ENCODE results near the gene EXOC3L1.
A peak's percentile ranks its signal among the peaks of the same experiment; 100 is the strongest.

The EXOC3L1 gene

DNA sequence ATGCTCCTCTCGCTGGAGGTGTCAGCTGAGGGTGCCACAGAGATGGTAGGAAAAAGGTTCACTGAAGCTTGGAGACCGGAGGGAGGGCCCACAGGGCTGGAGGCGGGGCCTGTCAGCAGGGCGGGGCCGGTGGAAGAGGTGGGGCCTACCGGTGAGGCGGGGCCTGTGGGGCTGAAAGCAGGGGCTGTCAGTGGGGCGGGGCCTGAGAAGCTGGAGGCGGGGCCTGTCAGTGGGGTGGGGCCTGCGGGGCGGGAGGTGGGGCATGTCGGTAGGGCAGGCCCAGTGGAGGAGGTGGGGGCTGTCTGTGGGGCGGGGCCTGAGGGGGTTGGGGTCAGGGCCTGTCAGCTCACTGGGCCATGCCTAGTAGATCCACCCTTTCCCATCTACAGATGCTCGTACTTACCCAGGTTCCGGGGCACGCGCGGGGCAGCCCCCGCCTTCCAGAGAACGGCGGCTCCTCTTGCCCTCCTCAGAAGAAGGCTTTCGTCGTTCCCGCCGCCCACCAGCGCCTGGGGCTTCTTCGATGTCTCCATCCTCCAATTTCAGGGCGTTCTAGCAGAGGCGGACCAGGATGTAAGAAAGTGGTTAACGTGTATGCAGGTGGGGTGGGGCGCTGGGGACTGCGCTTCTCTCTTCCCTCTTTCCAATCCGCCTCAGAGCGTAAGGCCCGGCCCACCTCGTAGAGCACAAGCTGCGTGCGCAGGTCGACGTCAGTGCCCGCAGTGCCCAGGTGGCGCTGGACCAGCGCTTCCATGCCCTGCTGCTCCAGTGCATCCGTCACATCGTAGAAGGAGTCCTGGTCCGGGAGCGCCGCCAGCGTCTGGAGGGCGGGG is 46.8 kb upstream of the EXOC3L1 start:
- Histone ChIP-seq H3K23ac (ENCODE audit: low read depth, low read length, poor library complexity) (peak overlapping the region; percentile 80), H3K36me3 (replicated peaks in 1 of 2; ENCODE audit: control insufficient read depth in 2 of 2, insufficient read depth in 2 of 2, low read length in 2 of 2) (peaks cover 15 to 67% of the 10 kb centered on the region in 2 donors)

DNA sequence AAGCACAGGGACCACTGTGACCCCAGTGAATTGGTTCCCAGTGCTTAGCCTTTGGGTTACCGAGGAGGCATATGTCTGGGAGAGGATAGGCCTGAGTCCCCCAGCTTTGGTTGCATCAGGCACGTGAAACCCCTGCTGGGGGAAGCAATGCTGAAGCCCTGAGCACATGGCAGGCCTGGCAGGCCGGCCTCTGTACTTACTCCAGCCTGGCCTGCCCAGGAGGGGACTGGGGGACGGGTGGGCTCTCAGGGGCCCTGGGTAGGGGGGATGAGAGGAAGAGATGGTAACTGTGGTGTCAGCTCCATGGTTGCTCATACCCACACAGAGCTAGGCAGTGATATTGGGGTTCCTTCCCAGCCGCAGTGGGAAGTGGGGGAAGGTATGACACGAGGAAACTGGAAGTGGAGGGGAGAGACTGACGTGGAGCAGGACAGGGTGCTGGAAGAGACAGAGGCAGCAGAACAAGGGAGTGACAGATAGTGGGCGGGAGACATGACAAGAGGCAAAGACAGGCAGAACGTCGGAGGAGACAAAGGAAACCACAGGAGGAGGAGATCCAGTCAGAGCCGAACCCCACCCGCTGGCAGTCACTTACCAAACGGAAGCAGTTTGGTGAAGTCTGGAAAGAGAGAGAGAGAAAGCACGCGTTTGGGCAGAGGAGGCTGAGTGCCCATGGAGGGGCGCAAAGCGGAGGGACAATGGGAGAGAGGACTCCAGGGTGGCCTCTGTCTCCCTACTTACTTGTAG is 46.1 kb upstream of the EXOC3L1 start:
- Histone ChIP-seq H3K23ac (ENCODE audit: low read depth, low read length, poor library complexity) (no peak overlapping the region), H2BK15ac (ENCODE audit: low read length) (no peak overlapping the region), H2AK5ac (ENCODE audit: low read depth, low read length) (no peak overlapping the region), H3K4me2 (ENCODE audit: insufficient read depth, low read length, poor library complexity, severe bottlenecking) (no peak overlapping the region), H3K9me3 (replicated peaks in 1 of 2; ENCODE audit: control insufficient read depth in 2 of 2, insufficient read depth in 1 of 2, low read depth in 1 of 2, low read length in 2 of 2) (no peaks in the 10 kb centered on the region), H3K4me3 (ENCODE audit: low read length in 2 of 2) (peak overlapping the region in 1 of 2 donors; percentile 16), H3K27me3 (ENCODE audit: control insufficient read depth in 3 of 3, insufficient read depth in 3 of 3, low read depth in 1 of 3, low read length in 3 of 3) (no peaks in the 10 kb centered on the region), H4K91ac (ENCODE audit: low read depth, low read length, poor library complexity) (no peak overlapping the region), H4K8ac (ENCODE audit: low read depth, low read length) (no peak overlapping the region), H2BK12ac (ENCODE audit: low read length) (no peak overlapping the region), H3K9ac (ENCODE audit: low read depth, low read length, poor library complexity) (no peak overlapping the region), H2AFZ (ENCODE audit: low read length) (no peak overlapping the region), H2BK5ac (ENCODE audit: low read length) (no peak overlapping the region), H3K18ac (ENCODE audit: low read length) (no peak overlapping the region), H3K4me1 (ENCODE audit: control insufficient read depth in 2 of 2, insufficient read depth in 1 of 2, low read depth in 1 of 2, low read length in 2 of 2) (peaks cover under 1 to 6% of the 10 kb centered on the region in 2 donors), H3K27ac (replicated peaks; ENCODE audit: low read length) (no peak overlapping the region), H3K36me3 (replicated peaks in 1 of 2; ENCODE audit: control insufficient read depth in 2 of 2, insufficient read depth in 2 of 2, low read length in 2 of 2) (peaks cover 22 to 75% of the 10 kb centered on the region in 2 donors), H2BK120ac (ENCODE audit: low read depth, low read length) (no peak overlapping the region), H3K4ac (ENCODE audit: low read length) (no peak overlapping the region), H3K79me1 (ENCODE audit: low read depth, low read length) (no peaks in the 10 kb centered on the region), H3K14ac (ENCODE audit: low read length) (no peak overlapping the region)
- no CpG with 5 or more reads among the region's 17 CpGs for WGBS, 2 donors (ENCODE audit: extremely low coverage in 2 of 2, insufficient read length in 2 of 2, insufficient replicate concordance in 1 of 2)
- DNase-seq (ENCODE audit: low spot score): no peak

More for the DNA sequence above, 46.8 kb upstream of the EXOC3L1 start:
- Histone ChIP-seq H2BK12ac (ENCODE audit: low read length) (no peak overlapping the region), H3K18ac (ENCODE audit: low read length) (no peak overlapping the region), H2BK15ac (ENCODE audit: low read length) (peak overlapping the region; percentile 39), H3K4me3 (ENCODE audit: low read length in 2 of 2) (peak overlapping the region in 1 of 2 donors; percentile 56), H3K9ac (ENCODE audit: low read depth, low read length, poor library complexity) (peak overlapping the region; percentile 74), H4K8ac (ENCODE audit: low read depth, low read length) (peak overlapping the region; percentile 48), H4K91ac (ENCODE audit: low read depth, low read length, poor library complexity) (no peak overlapping the region), H2BK120ac (ENCODE audit: low read depth, low read length) (no peak overlapping the region), H2BK5ac (ENCODE audit: low read length) (peak overlapping the region; percentile 57), H3K4me1 (ENCODE audit: control insufficient read depth in 2 of 2, insufficient read depth in 1 of 2, low read depth in 1 of 2, low read length in 2 of 2) (peaks cover 4 to 9% of the 10 kb centered on the region in 2 donors), H3K14ac (ENCODE audit: low read length) (peak overlapping the region; percentile 43), H3K27ac (replicated peaks; ENCODE audit: low read length) (no peak overlapping the region), H3K79me1 (ENCODE audit: low read depth, low read length) (no peaks in the 10 kb centered on the region), H3K27me3 (ENCODE audit: control insufficient read depth in 3 of 3, insufficient read depth in 3 of 3, low read depth in 1 of 3, low read length in 3 of 3) (no peaks in the 10 kb centered on the region), H3K4ac (ENCODE audit: low read length) (no peak overlapping the region), H2AFZ (ENCODE audit: low read length) (no peak overlapping the region), H3K9me3 (replicated peaks in 1 of 2; ENCODE audit: control insufficient read depth in 2 of 2, insufficient read depth in 1 of 2, low read depth in 1 of 2, low read length in 2 of 2) (no peaks in the 10 kb centered on the region), H3K4me2 (ENCODE audit: insufficient read depth, low read length, poor library complexity, severe bottlenecking) (no peak overlapping the region), H2AK5ac (ENCODE audit: low read depth, low read length) (no peak overlapping the region)
- DNase-seq (ENCODE audit: low spot score): no peak
- no CpG with 5 or more reads among the region's 50 CpGs for WGBS, 2 donors (ENCODE audit: extremely low coverage in 2 of 2, insufficient read length in 2 of 2, insufficient replicate concordance in 1 of 2)

DNA sequence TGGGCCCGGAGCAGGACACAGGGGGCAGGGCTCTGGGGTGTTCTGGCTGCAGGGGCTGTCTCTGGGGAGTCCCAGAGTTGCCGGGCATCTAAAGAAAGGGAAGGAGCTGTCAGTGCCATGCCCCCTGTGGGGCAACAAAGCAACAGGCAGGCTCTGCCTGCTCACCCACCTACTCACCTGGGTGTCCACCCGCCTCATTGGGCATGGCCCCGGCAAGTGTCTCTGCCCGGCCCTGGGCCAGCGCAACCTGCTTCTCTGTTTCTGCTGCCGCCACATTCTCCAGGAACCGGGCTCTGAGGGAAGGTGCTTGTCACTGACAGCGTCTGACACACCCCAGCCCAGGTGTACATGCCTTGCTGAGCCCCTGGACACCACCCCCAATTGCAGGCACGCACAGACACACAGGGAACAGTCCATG is 44.3 kb upstream of the EXOC3L1 start:
- no CpG with 5 or more reads among the region's 10 CpGs for WGBS, 2 donors (ENCODE audit: extremely low coverage in 2 of 2, insufficient read length in 2 of 2, insufficient replicate concordance in 1 of 2)
- H3K27ac ChIP-seq (replicated peaks; ENCODE audit: low read length): no peak overlapping the region
- H3K4me3 ChIP-seq (ENCODE audit: low read length in 2 of 2): peak overlapping the region in 1 of 2 donors; percentile 31
- H3K23ac ChIP-seq (ENCODE audit: low read depth, low read length, poor library complexity): peak overlapping the region; percentile 39
- H2BK12ac ChIP-seq (ENCODE audit: low read length): no peak overlapping the region
- no peaks in the 10 kb centered on the region for H3K79me1 ChIP-seq (ENCODE audit: low read depth, low read length)
- H4K8ac ChIP-seq (ENCODE audit: low read depth, low read length): no peak overlapping the region
- peaks cover 38 to 88% of the 10 kb centered on the region in 2 donors for H3K36me3 ChIP-seq (replicated peaks in 1 of 2; ENCODE audit: control insufficient read depth in 2 of 2, insufficient read depth in 2 of 2, low read length in 2 of 2)
- H2AK5ac ChIP-seq (ENCODE audit: low read depth, low read length): no peak overlapping the region
- H2BK120ac ChIP-seq (ENCODE audit: low read depth, low read length): no peak overlapping the region
- no peak overlapping the region for H3K4me2 ChIP-seq (ENCODE audit: insufficient read depth, low read length, poor library complexity, severe bottlenecking)
- no peak overlapping the region for H2BK15ac ChIP-seq (ENCODE audit: low read length)
- no peaks in the 10 kb centered on the region for H3K9me3 ChIP-seq (replicated peaks in 1 of 2; ENCODE audit: control insufficient read depth in 2 of 2, insufficient read depth in 1 of 2, low read depth in 1 of 2, low read length in 2 of 2)
- H3K4ac ChIP-seq (ENCODE audit: low read length): no peak overlapping the region
- H3K18ac ChIP-seq (ENCODE audit: low read length): no peak overlapping the region
- no peak overlapping the region for H4K91ac ChIP-seq (ENCODE audit: low read depth, low read length, poor library complexity)
- no peaks in the 10 kb centered on the region for H3K27me3 ChIP-seq (ENCODE audit: control insufficient read depth in 3 of 3, insufficient read depth in 3 of 3, low read depth in 1 of 3, low read length in 3 of 3)
- H2BK5ac ChIP-seq (ENCODE audit: low read length): no peak overlapping the region
- no peak for DNase-seq (ENCODE audit: low spot score)
- peaks cover 0 to 6% of the 10 kb centered on the region in 2 donors for H3K4me1 ChIP-seq (ENCODE audit: control insufficient read depth in 2 of 2, insufficient read depth in 1 of 2, low read depth in 1 of 2, low read length in 2 of 2)
- no peak overlapping the region for H2AFZ ChIP-seq (ENCODE audit: low read length)
- H3K14ac ChIP-seq (ENCODE audit: low read length): no peak overlapping the region
- no peak overlapping the region for H3K9ac ChIP-seq (ENCODE audit: low read depth, low read length, poor library complexity)

DNA sequence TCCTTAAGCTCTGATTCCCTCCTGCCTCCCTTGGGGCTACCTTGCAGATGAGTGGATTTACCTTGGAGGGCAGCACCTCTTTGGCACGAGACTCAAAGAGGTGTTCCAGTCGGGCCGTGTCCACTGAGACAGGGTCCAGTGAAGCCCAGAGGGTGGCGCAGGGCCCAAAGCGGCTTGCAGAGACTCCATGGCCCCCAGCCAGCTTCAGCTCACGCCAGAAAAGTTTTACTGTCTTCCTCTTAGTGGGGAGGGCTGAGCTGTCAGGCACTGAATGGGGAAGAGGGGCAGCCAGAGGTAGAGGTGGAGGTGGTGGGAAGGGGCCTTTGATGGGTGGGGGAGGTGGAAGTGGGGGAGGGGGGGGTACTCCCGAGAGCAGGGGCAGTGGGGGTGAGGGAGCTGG is 43.7 kb upstream of the EXOC3L1 start:
- DNase-seq (ENCODE audit: low spot score): no peak
- Histone ChIP-seq H3K4me2 (ENCODE audit: insufficient read depth, low read length, poor library complexity, severe bottlenecking) (no peak overlapping the region), H2BK12ac (ENCODE audit: low read length) (no peak overlapping the region), H3K18ac (ENCODE audit: low read length) (no peak overlapping the region), H4K91ac (ENCODE audit: low read depth, low read length, poor library complexity) (no peak overlapping the region), H2BK15ac (ENCODE audit: low read length) (no peak overlapping the region), H3K23ac (ENCODE audit: low read depth, low read length, poor library complexity) (no peak overlapping the region), H4K8ac (ENCODE audit: low read depth, low read length) (no peak overlapping the region), H3K4me3 (ENCODE audit: low read length in 2 of 2) (no peak overlapping the region), H2AFZ (ENCODE audit: low read length) (no peak overlapping the region), H3K27ac (replicated peaks; ENCODE audit: low read length) (no peak overlapping the region), H3K9me3 (replicated peaks in 1 of 2; ENCODE audit: control insufficient read depth in 2 of 2, insufficient read depth in 1 of 2, low read depth in 1 of 2, low read length in 2 of 2) (no peaks in the 10 kb centered on the region), H2AK5ac (ENCODE audit: low read depth, low read length) (no peak overlapping the region), H3K79me1 (ENCODE audit: low read depth, low read length) (no peaks in the 10 kb centered on the region), H3K4ac (ENCODE audit: low read length) (no peak overlapping the region), H3K9ac (ENCODE audit: low read depth, low read length, poor library complexity) (no peak overlapping the region), H3K14ac (ENCODE audit: low read length) (no peak overlapping the region), H3K4me1 (ENCODE audit: control insufficient read depth in 2 of 2, insufficient read depth in 1 of 2, low read depth in 1 of 2, low read length in 2 of 2) (peaks cover 0 to 6% of the 10 kb centered on the region in 2 donors), H2BK120ac (ENCODE audit: low read depth, low read length) (no peak overlapping the region), H3K27me3 (ENCODE audit: control insufficient read depth in 3 of 3, insufficient read depth in 3 of 3, low read depth in 1 of 3, low read length in 3 of 3) (no peaks in the 10 kb centered on the region), H3K36me3 (replicated peaks in 1 of 2; ENCODE audit: control insufficient read depth in 2 of 2, insufficient read depth in 2 of 2, low read length in 2 of 2) (peaks cover 38 to 88% of the 10 kb centered on the region in 2 donors), H2BK5ac (ENCODE audit: low read length) (no peak overlapping the region)
- no CpG with 5 or more reads among the region's 7 CpGs for WGBS, 2 donors (ENCODE audit: extremely low coverage in 2 of 2, insufficient read length in 2 of 2, insufficient replicate concordance in 1 of 2)

Measured in neuronal stem cell (in vitro differentiated cells).